C4-2B (cell line): ENCODE measurements around the gene METTL26.

Experiments
- CTCF ChIP-seq: fragments of 450-650 bp; conservative IDR thresholded peaks from 2 replicates; pipeline ENCODE4 v1.5.1; 2017; ENCODE audit warnings: mild to moderate bottlenecking
- ZFX ChIP-seq: fragments of 450-650 bp; IDR thresholded peaks from 2 replicates; pipeline ENCODE4 v1.6.1; 2017

GRCh38 chr16:670485-671352 is 34.6 kb upstream of the METTL26 start:
- TF ChIP-seq CTCF (no peak), ZFX (no peak)
